GM21825 (cell line): Measurements from ENCODE around the gene KIF26B.
"Not testable (repeated sequence)": the region's sequence is repeated elsewhere in the genome, so short reads cannot be mapped to it uniquely, and the experiment has no call there.

Experiments
- ATAC-seq: cut with Tn5 transposase; IDR thresholded peaks from one replicate; pipeline ENCODE4 v1.9.1; 2021; ENCODE audit warnings: mild to moderate bottlenecking, moderate library complexity; ENCODE audit not compliant: unreplicated experiment

KIF26B gene

DNA sequence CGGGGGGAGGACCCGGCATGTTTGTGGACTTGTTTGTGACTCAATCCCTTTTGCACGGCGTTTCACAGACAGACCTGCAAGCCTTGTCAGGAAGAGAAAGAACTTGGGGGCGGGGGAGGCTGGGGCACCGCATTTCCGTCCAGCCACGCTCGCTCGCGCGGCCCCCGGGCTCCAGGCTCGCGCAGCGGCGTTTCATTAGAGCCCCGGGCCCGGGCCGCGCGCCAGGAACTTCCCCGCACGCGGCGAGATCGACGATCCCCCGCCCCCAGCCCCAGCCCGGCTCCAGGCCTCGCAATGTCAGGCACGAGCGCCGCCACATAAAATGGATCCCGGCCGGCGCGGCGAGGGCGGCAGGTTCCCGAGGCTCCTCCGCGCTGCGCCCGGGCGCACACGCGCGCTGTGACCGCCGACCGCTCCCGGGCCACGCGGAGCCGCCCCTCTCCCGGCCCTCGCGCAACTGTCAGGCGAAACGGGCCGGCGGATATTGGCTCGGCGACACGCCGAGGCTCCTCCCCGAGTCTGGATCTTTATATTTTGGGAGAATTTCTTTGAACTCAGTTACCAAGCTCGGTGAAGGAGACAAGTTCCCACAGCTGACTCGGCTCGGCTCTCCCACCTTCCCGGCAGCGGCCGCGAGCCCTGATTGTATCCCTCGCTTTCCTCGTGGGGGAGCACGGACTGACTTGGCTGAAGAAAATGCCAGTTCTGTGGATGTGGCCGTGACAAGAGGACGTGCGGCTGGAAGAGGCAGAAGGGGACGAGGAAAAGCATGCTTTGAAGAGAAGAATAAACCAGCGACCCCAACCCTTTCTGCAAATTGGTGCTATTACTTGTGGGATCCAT lies at the start of gene KIF26B:
KIF26B (plus strand) TSS at position 557 of the 843 bp plus-strand sequence. CDS start 440 bp downstream, outside the sequence.
- ATAC-seq = no peak

DNA sequence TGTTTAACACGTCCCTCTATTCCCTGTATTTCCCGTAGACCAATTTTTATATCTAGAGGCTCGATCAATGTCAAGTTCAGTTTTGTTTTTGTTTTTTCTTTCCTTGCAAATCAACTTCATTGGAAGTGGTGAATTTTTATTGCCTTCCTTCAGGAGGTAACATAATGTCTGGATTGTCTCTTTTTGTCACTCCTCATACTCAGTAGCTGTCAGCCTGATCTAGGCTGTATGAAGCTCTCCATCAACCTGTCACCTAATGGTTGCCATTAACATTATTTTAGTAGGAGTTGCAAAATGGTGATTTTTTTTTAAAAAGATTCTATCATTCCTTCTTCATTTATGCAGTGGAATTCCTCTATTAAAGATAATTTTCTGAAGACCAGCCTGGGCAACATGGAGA lies 49.7 kb upstream of the KIF26B start:
- no peak for ATAC-seq

DNA sequence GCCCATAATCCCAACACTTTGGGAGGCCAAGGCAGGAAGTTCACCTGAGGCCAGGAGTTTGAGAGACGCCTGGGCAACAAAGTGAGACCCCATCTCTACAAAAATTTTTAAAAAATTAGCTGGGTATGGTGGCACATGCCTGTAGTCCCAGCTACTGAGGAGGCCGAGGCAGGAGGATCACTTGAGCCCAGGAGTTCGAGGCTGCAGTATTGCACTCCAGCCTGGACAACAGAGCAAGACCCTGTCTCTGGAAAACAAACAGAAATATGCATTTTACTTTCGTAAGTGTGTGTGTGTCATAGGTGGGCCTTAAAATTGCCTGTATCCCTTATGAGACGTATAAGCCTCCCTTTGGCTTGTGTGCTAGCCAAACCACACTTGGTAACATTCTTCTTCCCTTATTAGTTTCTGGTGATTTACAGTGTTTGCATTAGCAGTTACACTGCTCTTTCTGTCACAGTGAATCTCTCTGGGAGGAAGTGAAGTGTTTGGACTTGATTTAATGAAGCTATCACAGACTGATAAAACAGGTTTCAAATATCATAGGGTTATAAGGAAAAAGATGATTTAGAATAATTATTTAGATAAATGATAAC lies 48.9 kb upstream of the KIF26B start:
- no peak for ATAC-seq

DNA sequence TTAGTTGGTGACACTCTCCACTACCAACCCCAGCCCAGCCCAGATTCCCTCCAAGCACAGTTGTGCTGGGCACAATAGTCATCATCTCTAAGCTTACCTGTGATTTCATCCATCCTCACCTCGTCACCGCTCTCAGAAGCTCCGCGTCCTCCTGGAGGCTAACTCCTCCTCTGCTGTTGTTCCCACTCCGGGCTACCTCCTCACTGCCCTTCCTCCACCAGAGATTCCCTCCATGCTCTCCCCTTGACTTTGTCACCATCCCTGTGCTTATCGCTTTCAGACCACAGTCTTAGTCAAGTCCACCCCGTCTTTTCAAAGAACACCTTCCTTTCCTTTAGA lies 47.0 kb upstream of the KIF26B start:
- ATAC-seq = no peak

DNA sequence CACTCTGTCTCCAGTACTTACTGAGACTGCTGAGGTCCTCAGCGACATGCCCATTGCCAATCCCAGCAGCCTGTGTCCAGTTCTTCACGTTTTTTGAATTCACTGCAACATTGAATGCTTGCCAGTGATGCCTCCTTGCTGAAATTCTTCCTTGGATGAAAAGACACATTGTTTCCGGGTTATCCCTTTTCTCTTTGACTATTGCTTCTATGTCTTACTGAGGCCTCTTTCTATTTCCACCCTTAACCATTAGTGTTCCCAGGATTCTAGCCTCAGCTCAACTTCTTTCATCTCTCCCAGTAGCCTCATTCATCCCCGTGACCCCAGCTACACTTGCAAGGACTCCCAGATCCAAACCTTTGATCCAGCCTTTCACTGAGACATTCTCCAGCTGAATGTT lies 46.5 kb upstream of the KIF26B start:
- ATAC-seq = no peak

DNA sequence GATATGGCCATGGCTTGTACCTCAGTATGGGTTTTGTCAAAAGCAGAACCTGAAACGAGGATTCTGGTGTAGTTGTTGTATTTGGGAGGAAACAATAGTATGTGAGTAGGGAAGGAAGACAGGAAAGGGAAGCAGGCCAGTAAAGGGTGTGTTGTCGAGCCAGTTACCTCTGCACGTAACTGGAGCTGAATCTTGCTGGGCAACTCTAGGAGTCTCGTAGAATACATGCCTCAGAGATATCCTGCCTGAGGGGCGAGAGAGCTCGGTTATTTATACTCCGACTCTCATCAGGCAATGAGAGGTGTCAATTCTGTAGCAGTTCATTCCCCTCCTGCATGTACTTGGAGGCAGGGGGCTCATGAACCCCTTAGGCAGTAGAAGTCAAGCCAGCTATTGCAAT lies 45.9 kb upstream of the KIF26B start:
- no peak for ATAC-seq

DNA sequence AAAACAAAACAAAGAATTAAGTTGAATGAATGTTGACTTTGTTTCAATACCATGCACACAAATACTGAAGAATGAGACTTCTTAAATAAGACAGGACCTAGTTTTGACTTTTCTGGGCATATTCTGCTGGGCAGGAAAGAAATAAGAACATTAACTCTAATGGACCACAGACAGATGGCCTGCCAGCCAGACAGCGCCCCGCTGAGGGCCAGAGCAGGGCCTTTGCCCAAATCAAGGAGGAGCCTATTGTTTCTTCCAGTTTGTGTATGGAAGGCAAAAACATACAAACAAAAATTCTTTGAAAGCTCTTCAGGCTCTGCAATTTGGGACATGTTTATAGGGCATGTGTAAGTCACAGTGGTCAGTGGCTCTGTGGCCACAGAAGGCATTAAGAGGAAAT lies 44.4 kb upstream of the KIF26B start:
- no peak for ATAC-seq

DNA sequence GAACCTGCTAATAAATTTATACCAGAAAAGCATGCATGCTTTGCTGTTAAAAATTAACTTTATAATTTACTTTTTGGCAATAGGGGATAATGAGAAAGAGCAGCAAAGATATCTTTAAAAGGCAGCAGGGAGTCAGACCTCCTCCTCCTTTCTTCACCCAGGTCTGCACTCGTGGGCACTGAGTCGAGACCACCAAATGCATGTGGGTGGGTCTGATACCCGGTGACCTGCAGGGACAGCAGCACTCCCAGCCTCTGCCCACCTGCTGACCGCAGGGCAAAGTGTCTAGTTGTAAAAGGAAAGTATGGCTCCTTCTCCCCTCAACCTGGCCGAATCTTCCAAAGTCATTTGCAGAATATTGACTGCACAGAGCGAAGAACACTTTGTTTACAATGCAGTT lies 43.7 kb upstream of the KIF26B start:
- ATAC-seq = no peak

DNA sequence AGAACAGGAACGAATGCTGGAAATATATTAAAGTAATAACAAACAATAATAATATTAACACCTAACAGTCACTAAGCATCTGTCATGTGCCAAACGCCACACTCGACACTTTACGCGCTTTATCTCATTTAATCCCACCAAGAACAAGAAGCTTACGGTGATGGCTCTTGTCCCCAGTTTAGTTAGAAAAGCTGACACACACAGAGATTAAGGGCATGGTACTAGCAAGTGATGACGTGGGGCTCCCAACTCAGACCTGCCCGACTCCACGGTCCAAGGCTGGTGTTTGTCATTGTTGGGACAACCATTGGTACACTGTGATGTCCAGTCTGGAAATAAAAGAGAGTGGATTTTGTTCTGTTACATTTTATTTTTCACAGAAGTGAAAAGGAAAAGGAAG lies 41.1 kb upstream of the KIF26B start:
- ATAC-seq = no peak

DNA sequence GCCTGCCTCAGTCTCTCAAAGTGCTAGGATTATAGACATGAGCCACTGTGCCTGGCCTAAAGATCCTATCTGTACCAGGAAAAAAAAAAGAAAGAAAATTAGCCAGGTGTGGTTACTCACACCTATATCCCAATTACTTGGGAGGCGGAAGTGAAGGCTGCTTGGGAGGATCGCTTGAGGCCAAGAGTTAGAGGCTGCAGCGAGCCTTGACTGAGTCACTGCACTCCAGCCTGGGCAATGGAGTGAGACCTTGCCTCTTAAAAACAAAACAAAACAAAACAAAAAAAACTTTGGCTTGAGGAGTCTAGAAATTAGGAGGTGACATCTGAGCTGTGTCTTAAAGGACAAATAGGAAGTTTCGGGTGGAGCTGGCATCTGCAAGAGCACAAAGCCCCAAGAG lies 38.7 kb upstream of the KIF26B start:
- ATAC-seq = no peak

DNA sequence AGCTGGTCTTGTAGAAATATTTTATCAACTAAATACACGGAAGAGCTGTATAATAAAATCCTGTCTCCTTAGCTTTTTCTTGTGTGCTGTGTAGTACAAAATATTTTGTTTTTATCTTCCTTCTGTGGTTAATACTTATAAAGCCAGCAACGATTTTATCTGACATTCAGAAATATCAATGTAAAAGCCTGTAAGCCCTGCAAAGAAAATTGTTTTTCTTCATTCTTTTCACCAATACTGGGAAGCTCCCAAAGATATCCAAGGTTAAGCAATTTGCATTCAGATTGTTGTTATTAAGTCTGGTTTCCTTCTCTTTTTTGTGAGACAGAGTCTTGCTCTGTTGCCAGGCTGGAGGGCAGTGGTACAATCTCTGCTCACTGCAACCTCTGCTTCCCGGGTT lies 38.0 kb upstream of the KIF26B start:
- no peak for ATAC-seq

DNA sequence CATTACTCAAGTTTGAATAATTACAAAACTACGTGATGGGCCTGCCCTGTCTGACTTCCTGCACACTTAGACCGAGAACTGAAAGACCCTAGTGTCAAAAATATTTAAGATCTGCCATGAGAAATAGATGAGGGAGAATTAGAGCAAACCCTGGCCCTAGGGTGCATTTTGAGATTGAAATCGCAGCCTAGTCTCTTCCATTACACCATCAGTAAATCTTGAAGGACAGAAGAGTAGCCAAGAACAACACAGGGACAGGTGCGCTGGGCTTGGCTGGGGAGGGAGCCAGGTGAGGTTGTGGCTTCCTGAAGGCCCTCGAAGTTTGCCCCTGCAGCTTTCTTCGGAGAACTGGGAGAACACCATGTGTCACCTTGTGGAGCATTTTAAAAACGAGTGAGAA lies 36.7 kb upstream of the KIF26B start:
- ATAC-seq = no peak

DNA sequence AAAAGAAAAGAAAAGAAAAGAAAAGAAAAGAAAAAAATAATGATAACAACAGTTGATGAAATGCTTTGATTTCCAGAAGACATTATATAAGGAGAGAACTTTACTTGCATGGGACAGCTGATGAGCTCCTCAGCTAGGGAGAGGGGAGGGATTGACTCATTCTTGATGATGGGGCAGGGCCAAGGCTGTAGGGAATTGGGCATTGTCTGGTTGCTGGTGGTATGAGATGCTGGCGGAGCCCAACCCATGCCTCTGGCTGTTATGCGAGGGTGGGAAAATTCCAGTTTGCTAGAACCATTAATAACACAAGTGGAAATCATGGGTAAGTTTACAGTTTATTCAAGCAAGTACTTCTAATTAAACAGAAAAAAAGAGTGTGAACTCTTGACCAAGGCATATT lies 36.0 kb upstream of the KIF26B start:
- ATAC-seq = no peak

DNA sequence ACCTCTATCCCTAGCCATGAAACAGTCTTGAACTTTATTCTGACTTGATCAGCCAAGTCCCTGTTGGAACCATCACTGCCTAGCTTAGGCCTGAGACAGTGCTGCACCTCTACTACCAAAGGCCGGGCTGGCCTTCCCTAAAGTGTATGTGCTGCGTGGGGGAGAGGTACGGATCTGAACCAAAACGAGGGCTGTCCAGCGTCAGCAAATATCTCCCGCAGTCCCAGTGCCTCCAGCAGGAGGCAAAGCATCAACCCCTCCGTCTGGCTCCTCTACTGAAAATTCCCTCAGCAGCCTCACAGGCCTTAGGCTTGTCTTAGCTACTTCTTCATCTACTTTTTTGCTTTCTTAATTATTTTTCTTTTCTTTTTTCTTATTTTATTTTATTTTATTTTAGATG lies 33.3 kb upstream of the KIF26B start:
- no peak for ATAC-seq

DNA sequence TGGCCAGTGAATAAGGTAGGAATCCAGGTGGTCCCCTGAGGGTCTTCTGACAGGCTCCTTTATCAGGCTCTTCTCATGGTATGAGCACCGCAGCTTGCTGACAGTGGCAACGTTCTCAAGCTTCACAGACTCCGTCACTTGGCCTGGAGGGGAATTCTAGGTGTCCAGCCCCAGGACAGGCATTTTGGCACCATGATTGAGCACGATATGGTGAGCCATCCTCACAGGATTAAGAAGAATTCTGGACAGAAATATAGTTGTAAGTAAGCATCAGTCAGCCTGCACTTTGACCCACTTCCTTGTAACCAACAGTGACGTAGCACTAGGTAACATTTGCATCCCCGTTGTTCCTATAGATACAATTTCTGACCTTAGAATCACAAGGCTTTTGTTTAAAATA lies 30.5 kb upstream of the KIF26B start:
- ATAC-seq = no peak

DNA sequence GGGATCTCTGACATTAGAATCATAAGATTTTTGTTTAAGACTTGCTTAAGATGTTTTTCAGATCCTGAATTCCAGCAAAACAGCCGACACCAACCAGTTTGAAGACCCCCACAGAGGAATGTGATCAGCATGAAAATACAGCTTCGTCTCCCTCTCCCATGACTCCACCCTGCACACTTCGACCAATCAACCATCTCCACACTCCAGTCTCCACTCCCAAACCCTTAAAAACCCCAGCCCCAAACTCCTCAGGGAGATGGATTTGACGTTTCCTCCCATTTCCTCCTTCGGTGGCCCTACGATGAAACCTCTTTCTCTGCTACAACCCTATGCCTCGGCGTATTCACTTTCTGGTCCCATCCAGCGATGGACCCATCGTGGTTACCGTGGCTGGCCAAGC lies 30.1 kb upstream of the KIF26B start:
- ATAC-seq = no peak

DNA sequence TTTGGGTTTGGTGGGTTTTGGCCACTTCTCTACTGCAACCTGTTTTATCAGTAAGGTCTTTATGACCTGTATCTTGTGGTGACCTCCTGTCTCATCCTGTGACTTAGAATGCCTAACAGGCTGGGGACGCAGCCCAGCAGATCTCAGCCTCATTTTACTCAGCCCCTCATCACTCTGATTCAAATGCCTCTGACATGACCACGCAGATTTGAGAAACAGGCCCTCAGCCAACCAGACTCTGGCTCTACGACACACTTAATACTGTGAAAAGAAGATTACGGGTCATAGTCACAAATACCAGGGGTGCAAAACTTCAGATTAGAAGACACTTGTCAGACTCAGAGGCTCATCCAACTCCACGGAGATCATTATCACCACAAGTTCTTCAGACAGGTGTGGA lies 28.3 kb upstream of the KIF26B start:
- ATAC-seq = no peak

DNA sequence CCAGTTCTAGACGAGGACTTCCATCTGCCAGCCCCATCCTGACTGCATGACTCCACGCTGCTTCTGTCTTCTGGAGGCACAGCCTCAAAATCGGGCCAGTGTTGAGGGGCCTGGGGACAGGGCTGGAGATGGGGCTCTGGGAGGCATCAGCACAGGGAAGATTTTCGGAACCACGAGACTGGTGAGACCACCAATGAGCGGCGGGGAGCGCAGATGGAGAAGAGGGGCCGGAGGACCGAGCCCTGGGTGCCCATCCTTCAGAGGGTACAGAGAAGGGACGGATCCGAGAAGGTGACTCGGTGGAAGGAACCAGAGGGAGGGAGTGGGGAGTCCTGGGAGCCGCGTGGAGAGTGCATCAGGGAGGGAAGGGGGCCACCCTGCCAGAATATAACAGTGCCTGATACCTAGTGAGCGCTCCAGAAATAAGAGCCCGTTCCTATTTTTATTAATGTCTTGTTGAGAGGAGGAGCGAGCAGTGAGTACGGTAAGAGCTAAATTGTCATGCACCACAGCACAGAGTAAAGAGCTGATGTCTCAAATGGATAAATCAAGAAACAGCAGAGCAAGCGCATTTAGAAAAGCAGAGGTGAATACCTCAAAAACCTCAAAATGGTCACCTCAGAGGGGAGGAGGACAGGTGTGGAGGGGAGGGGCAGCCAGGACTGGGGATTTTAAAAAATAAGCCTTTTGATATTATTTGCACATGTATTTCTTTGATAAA lies 26.2 kb upstream of the KIF26B start:
- ATAC-seq = no peak

DNA sequence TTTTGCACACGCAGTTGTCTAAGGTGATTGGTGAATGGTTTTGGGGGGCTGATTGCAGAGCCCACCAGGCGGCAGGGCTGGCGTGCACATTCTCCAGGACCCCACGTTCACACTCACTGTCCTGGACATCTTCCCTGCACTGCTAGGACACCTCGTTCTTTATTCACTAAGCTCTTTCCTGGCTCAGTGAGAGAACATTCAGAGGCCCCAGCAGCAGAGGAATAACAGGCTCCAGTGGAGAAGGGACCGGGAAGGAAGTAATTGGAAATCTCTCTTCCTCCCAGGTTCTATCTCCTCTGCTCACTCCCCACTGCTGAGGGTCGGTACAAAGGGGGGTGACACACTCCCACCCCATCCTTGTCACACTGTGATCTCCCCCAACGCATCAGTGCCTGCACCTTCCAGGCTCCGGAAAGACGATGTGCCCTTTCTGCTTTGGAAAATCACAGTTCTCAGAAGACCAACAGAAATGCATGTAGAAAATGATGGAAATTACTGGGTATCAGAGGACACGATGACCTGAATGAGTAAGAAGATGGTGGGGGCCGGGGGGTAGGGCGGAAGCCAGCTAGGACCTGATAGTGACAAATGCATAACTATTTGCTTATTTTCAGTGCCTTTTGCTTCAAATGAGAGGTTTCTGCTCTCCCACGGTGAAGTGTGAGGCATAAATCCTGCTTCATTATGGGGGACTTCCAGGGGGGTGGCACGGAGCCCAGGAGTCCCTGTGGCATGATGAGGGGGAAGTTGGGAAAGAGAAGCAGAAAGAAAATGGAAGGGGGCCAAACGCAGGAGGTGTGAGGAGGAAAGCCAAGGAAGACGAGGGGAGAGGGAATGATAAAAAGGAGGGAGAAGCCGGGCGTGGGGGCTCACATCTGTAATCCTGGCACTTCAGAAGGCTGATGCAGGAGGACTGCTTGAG lies 25.2 kb upstream of the KIF26B start:
- ATAC-seq = no peak

DNA sequence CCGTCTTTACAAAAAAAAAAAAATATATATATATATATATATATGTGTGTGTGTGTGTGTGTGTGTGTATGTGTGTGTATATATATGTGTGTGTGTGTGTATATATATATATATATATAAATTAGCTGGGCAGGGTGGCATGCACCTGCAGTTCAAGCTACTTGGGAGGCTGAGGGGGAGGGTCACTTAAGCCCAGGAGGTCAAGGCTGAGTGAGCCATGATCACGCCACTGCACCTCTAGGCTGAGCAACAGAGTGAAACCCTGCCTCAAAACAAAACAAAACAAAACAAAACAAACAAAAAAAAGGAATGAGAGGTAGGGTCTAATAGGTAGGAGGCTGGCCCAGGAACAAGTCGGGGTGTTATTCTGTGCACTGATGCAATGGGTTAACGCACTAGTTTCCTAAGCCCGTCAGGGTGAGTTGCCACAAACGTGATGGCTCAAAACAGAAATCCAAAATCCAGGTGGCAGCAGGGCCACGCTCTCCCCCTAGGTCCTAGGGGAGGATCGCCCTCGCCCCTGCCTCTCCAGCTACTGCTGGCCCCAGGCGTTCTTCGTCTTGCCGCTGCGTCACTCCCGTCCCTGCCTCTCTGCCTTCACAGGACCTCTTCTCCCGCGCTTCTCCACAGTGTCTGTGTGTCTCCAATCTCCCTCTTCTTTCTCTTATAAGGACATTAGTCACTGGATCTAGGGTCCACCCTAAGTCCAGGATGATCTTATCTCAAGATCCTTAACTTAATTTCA lies 24.3 kb upstream of the KIF26B start:
- not testable (repeated sequence) for ATAC-seq
